GM12878 (cell line): ENCODE measurements around the gene WFS1. TPM values are rescaled to one million over a fixed set of nuclear protein-coding genes. Genes with fewer than 3 reads are reported as not detected.

Experiments
- ATAC-seq: fragments of 200-7000 bp; cut with Tn5 transposase; 3 replicates; pipeline ENCODE4 v1.9.1; 2020; ENCODE audit warnings: mild to moderate bottlenecking, moderate library complexity
- BruUV-seq: library from RNA; stranded (reverse); fragments of 400-500 nt; replicated peaks from 2 replicates; lab custom pipeline; 2021; lab: Mats Ljungman, UMichigan
- CTCF ChIA-PET: fragments of 300-600 bp; sonication (Branson Sonifier 250); formaldehyde crosslinking; extraction: SDS; loops from one replicate; lab custom pipeline; 2021; ENCODE audit warnings: inconsistent platforms; lab: Yijun Ruan, JAX
- POLR2A ChIA-PET: fragments of 350-600 bp; formaldehyde crosslinking; extraction: SDS; loops from one replicate; lab custom pipeline; 2021; ENCODE audit warnings: inconsistent platforms; lab: Charles Lee
- RAD21 ChIA-PET: fragments of 300-600 bp; sonication (Branson Sonifier 250); formaldehyde crosslinking; loops from one replicate; lab custom pipeline; 2023; ENCODE audit warnings: antibody characterized with exemption; ENCODE audit not compliant: unreplicated experiment; lab: Charles Lee
- SMC1A ChIA-PET: fragments of 300-600 bp; sonication (Branson Sonifier 250); formaldehyde crosslinking; loops from one replicate; lab custom pipeline; 2023; ENCODE audit not compliant: unreplicated experiment, uncharacterized antibody; lab: Charles Lee
- DNase-seq: peaks from one replicate; pipeline ENCODE4 v3.0.0-alpha.2; 2011; ENCODE audit warnings: low read depth, low spot score
- FAIRE-seq: peaks from 3 replicates; lab custom pipeline; 2011; peaks lifted over from hg19 to GRCh38; lab: Jason Lieb, UNC
- H2AFZ ChIP-seq: 2 replicates; pipeline ENCODE4 v1.6.0; 2011; ENCODE audit warnings: low read depth, low read length, control low read depth; ENCODE audit not compliant: control insufficient read depth
- H3K27ac ChIP-seq: 2 replicates; pipeline ENCODE4 v1.5.1; 2011; ENCODE audit warnings: control low read depth; ENCODE audit not compliant: control insufficient read depth, insufficient read depth
- H3K27me3 ChIP-seq, 2 experiments: replicated peaks in 1 of 2; 2 replicates each; pipeline versions ENCODE4 v1.6.0 to v1.6.1; 2011; ENCODE audit warnings: low read length in 1 of 2; ENCODE audit not compliant: control insufficient read depth in 2 of 2, insufficient read depth in 2 of 2
- H3K36me3 ChIP-seq, 2 experiments: 2 replicates each; pipeline ENCODE4 v1.5.1; 2011; ENCODE audit warnings: low read length in 1 of 2; ENCODE audit not compliant: control insufficient read depth in 2 of 2, insufficient read depth in 2 of 2
- H3K4me1 ChIP-seq: 2 replicates; pipeline ENCODE4 v1.6.1; 2011; ENCODE audit warnings: mild to moderate bottlenecking, low read length, moderate library complexity, mixed read lengths; ENCODE audit not compliant: control insufficient read depth, insufficient read depth
- H3K4me2 ChIP-seq: 2 replicates; pipeline ENCODE4 v1.6.0; 2011; ENCODE audit warnings: control low read depth; ENCODE audit not compliant: control insufficient read depth, insufficient read depth
- H3K4me3 ChIP-seq: fragments of 200-600 bp; sonication (generic); 2 replicates; pipeline ENCODE4 v1.5.1; 2016
- H3K79me2 ChIP-seq: 2 replicates; pipeline ENCODE4 v1.6.0; 2011; ENCODE audit warnings: low read length; ENCODE audit not compliant: control insufficient read depth, insufficient read depth
- H3K9ac ChIP-seq: 2 replicates; pipeline ENCODE4 v1.8.0; 2011; ENCODE audit warnings: low read length, control low read depth, mixed read lengths; ENCODE audit not compliant: control insufficient read depth, insufficient read depth
- H3K9me3 ChIP-seq: replicated peaks from 3 replicates; pipeline ENCODE4 v1.5.1; 2011; ENCODE audit warnings: mild to moderate bottlenecking, low read length; ENCODE audit not compliant: control insufficient read depth, insufficient read depth
- H4K20me1 ChIP-seq: 2 replicates; pipeline ENCODE4 v1.6.0; 2011; ENCODE audit not compliant: control insufficient read depth, insufficient read depth
- CBFB ChIP-seq: IDR thresholded peaks from 2 replicates; pipeline ENCODE4 v1.6.1; 2016; ENCODE audit warnings: antibody characterized with exemption, low read depth
- E2F8 ChIP-seq: fragments of 450-650 bp; IDR thresholded peaks from 2 replicates; pipeline ENCODE4 v1.6.1; 2018; ENCODE audit warnings: mild to moderate bottlenecking, low read depth, moderate library complexity; ENCODE audit not compliant: partially characterized antibody
- RFX5 ChIP-seq: IDR thresholded peaks from 2 replicates; pipeline ENCODE4 v1.6.1; 2011; ENCODE audit warnings: low read depth, low read length, improper control_type of control experiment
- SKIL ChIP-seq: fragments of 450-650 bp; IDR thresholded peaks from 2 replicates; pipeline ENCODE4 v1.6.1; 2017; ENCODE audit warnings: mild to moderate bottlenecking, low read depth, inconsistent platforms; ENCODE audit not compliant: poor library complexity, severe bottlenecking
- ZNF622 ChIP-seq: fragments of 450-650 bp; IDR thresholded peaks from 2 replicates; pipeline ENCODE4 v1.6.1; 2017; ENCODE audit warnings: mild to moderate bottlenecking, inconsistent platforms
- ZZZ3 ChIP-seq: IDR thresholded peaks from 2 replicates; pipeline ENCODE4 v1.6.1; 2011; ENCODE audit warnings: low read depth; ENCODE audit not compliant: control insufficient read depth, insufficient read length
- WGBS: methylation state at CpG from one replicate; pipeline ENCODE4 v1.1.6; 2016; ENCODE audit warnings: low lambda C conversion rate; ENCODE audit not compliant: insufficient replicate concordance, insufficient coverage; ENCODE audit errors: missing lambda C conversion rate; 5-methylcytosine and 5-hydroxymethylcytosine counted together
- in situ Hi-C: fragments of 300-500 bp; cut with MboI; formaldehyde crosslinking; loops from 9 replicates; pipeline ENCODE4 v1.14.3; 2018; ENCODE audit warnings: mixed read lengths
- intact Hi-C: fragments of 100-400 bp; cut with micrococcal nuclease; formaldehyde crosslinking; loops from one replicate; pipeline ENCODE4 v1.14.2; 2022; ENCODE audit not compliant: unreplicated experiment
- polyA plus RNA-seq, 11 experiments: library from polyadenylated mRNA; depleted of rRNA in 4 of 11; unstranded in 6 of 11; stranded (reverse) in 5 of 11; fragments of >200 nt; fragmentation: Nextera tagmentation in 4 of 11; fragmentation: Illumina TruSeq in 1 of 11; extraction: Ambion mirVana in 4 of 11; extraction: Trizol in 1 of 11; gene quantifications; 1 replicate in 1 of 11; 2 replicates in 10 of 11; pipeline versions ENCODE4 v1.2.1 to v1.2.3, GENCODE V29; 2011 to 2016; ENCODE audit warnings: inconsistent platforms in 2 of 11, missing spikeins in 2 of 11, low read depth in 1 of 11
- total RNA-seq, 4 experiments: library from RNA; depleted of rRNA in 3 of 4; stranded (reverse); fragments of >200 nt in 3 of 4; fragmentation: Illumina TruSeq in 1 of 4; extraction: Trizol in 1 of 4; gene quantifications; 2 replicates each; pipeline versions ENCODE4 v1.2.1 to v1.2.3, GENCODE V29; 2013 to 2021

The WFS1 gene
- total and polyA plus RNA-seq, 10 of the 15 experiments (the other 5 are each of a cell fraction or from before 2014, with no cell fraction given): 0.31 to 4.7 (median 2.0) TPM

GRCh38 chr4:6258741-6259140 lies 10.9 kb upstream of the WFS1 start:
- Histone ChIP-seq H3K27ac (no peak overlapping the region), H3K27me3 (no peaks in the 10 kb centered on the region), H3K9me3 (no peaks in the 10 kb centered on the region), H2AFZ (no peak overlapping the region), H3K9ac (no peak overlapping the region), H3K4me2 (no peak overlapping the region), H3K4me3 (no peak overlapping the region), H3K79me2 (no peaks in the 10 kb centered on the region), H3K36me3 (no peaks in the 10 kb centered on the region), H3K4me1 (no peaks in the 10 kb centered on the region; the same call in 1 of the 2 replicates), H4K20me1 (no peaks in the 10 kb centered on the region)
- 0% methylated on average over 4 of the region's 4 CpGs for WGBS
- FAIRE-seq (no peak), DNase-seq (no peak), ATAC-seq (peak; percentile 45)
- POLR2A ChIA-PET: no interaction called here
- CTCF ChIA-PET: interaction anchor here (1.9 to 15.8 kb wide), 4 partner anchors 6 to 261 kb away, joined by 4 to 419 read pairs (median 92); no protein-coding TSS in a partner anchor
- SMC1A ChIA-PET: interaction anchor here (0.7 to 1.3 kb wide), 3 partner anchors 57 to 77 kb away, joined by 3 to 5 read pairs (median 4); no protein-coding TSS in a partner anchor
- no TSS peak for BruUV-seq
- in situ Hi-C loops (no loop called here), intact Hi-C loops (no loop called here)
- RAD21 ChIA-PET: interaction anchor here (0.9 to 9.6 kb wide), 4 partner anchors 8 to 70 kb away, joined by 3 to 156 read pairs (median 7); no protein-coding TSS in a partner anchor
- TF ChIP-seq CBFB (no peak), ZNF622 (no peak), RFX5 (no peak), ZZZ3 (no peak), SKIL (no peak), E2F8 (no peak)
